NCI-H187 (cell line): ENCODE measurements around the gene ZFC3H1.
A peak's percentile ranks its signal among the peaks of the same experiment; 100 is the strongest.

Experiments
- DNase-seq, 2 experiments: peaks; one replicate each; lab custom pipeline; 2025; lab: John Stamatoyannopoulos, UW

ZFC3H1 gene

DNA sequence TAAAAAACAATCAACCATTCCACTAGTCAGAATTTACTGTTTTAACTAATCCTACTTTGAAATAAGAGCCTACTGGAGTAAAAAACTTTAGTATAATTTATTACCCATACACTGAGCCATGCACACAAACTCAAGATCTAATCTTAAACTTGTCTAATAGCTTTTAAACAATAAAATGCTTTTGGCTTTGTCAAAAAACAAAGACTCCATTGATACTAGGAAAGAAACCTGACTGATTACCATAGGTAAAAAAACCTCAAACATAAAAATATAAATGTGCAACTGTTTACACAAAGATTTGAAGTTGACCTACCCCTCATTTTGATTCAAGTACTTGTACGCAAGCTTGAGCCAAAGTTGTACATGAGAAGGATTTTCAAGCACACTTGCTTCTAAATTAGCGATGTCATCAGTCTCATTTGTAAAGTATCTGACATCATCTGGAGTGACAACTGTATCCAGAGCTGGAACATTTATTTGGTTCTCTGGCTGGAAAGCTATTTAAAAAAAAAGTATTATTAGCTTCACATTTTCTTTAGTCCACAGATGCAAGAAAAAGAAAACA lies 36.1 kb downstream of the ZFC3H1 start:
- no peak for DNase-seq

DNA sequence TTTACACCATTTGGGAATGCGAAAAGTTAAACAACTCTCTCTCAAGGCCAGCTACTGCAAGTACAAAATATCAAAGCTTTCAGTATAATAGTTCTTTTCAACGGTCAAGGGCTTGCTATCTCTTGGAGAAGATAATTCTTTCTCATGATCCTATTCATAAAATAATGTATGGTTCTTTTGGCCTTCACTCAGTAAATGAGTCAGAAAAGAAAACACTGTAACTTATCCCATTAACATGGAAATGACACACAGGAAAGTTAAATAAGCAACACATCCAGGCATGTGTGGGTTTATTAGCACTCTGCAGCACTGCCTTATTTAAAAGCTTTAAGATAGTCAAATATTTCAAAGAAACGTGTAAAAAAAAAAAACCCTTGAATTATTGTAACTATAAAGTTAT lies 36.9 kb downstream of the ZFC3H1 start:
- no peak for DNase-seq

GRCh38 chr12:71626098-71626497 lies 37.5 kb downstream of the ZFC3H1 start:
- DNase-seq, result no peak

DNA sequence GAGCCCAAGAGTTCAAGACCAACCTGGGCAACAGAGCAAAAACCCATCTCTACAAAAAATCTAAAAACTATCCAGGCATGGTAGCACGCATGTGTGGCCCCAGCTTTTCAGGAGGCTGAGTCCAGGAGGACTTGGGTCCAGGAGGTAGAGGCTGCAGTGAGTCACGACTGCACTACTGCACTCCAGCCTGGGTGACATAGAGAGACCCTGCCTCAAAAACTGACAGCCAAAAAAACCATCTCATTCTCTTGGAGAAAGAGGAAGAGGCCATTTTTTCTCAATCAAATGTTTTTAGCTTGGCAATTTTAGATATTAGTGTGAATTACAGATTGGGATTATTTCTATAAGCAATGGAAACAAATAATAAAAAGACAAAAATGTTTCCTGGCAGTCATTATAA lies 38.2 kb downstream of the ZFC3H1 start:
- DNase-seq, result no peak

- no peak for DNase-seq
Observed at GRCh38 chr12:71621938-71622337, 41.7 kb downstream of the ZFC3H1 start.

GRCh38 chr12:71610031-71610795 lies 53.4 kb downstream of the ZFC3H1 start:
- no peak for DNase-seq

GRCh38 chr12:71607494-71608330 lies 55.9 kb downstream of the ZFC3H1 start:
- no peak for DNase-seq

DNA sequence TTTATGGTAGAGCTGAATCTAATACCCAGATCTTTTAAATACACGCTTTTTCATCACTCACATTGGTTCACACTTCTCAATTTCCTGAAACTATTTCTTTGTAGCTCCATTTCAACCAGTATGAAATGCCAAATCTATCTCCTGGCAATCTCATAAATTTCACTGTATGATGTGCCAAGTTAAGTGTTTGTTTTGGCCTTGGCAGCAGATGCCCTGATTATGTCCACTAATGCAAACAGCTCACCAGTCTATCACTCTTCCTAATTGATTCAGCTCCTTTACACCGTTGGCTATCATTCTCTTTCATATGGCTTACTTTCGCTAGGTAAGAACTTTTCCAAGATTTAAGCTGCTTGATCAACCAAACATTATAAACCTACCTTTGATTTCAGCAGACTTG lies 58.6 kb downstream of the ZFC3H1 start:
- DNase-seq, result no peak

GRCh38 chr12:71602761-71603577 lies 60.7 kb downstream of the ZFC3H1 start:
- DNase-seq, result no peak

GRCh38 chr12:71601546-71601945 lies 62.1 kb downstream of the ZFC3H1 start:
- DNase-seq, result no peak

GRCh38 chr12:71599210-71599609 lies 64.4 kb downstream of the ZFC3H1 start:
- DNase-seq, result peak; percentile 6 to 7

- no peak for DNase-seq
Observed at GRCh38 chr12:71594214-71594948, 69.3 kb downstream of the ZFC3H1 start.

DNA sequence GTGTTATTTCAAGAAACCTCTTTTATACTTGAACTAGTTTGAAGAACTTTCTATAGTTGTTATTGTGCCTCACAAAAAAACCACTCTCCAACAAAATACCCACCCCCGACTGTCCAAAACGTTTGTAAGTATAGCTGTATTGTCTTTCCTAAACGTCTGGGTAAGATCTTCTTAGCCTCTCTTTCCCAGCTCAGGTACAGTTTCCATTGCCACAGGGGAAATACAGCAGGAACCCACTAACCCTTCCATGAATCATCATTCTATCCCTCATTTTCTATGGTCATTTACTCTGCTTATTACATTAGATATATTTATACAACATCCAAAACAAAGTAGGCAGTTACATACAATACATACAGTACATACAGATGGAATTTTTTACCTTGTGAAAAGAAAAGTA lies 70.8 kb downstream of the ZFC3H1 start:
- DNase-seq, result no peak

GRCh38 chr12:71591601-71592000 lies 72.0 kb downstream of the ZFC3H1 start:
- DNase-seq, result no peak

DNA sequence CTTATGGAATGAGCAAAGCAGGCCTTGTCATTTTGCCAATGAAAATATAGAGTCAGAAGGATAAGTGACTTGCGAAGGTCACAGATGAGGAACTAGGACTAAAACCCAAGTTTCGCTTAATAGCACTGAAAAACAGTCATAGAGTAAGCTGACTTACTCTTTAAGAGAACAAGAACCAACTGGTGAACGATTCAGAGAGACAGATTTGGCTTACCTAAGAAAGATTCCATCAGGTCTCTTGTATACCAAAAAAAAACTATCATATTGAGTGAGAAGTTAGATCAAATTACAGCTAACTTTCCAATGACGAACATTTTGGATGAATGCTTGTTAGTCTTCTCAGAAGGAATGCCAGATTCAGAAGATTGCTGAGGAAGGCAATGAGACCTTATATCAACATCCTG lies 74.2 kb downstream of the ZFC3H1 start:
- no peak for DNase-seq

DNA sequence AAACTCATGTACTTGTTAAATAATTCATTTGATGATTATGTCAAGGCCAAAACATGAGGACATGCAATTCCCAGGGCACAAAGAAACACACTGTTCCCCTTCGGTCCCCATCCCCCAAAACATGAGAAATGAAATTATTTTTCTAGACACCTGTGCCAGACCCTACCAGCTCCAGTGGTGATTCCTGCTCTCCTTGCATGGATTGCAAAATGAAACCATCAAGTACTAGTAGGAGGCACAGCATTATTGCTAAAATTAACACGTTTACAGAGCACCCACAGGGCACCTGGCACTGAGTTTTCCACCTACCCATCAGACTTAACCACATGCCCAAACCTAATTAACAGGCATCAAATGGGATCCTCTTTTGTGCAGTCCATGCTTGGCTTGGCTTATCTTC lies 76.6 kb downstream of the ZFC3H1 start:
- no peak for DNase-seq

DNA sequence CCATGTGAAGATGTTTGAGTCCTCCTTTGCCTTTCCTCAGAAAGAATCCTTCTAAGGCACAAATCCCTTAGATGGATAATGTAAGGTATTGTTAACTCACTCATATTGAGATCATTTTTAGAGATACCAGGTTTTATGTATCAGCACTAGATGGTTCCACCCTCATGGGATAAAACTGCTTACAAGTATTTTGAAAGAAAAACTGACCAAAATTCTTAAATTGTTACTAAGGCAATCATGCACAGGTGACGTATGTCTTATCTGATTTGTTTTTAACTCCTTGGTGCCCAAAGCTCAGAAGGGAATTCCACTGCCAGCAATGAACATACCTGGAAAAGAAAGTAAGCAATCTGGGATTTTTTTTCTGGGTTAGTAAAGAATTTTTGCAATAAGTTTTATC lies 78.4 kb downstream of the ZFC3H1 start:
- DNase-seq, result no peak

DNA sequence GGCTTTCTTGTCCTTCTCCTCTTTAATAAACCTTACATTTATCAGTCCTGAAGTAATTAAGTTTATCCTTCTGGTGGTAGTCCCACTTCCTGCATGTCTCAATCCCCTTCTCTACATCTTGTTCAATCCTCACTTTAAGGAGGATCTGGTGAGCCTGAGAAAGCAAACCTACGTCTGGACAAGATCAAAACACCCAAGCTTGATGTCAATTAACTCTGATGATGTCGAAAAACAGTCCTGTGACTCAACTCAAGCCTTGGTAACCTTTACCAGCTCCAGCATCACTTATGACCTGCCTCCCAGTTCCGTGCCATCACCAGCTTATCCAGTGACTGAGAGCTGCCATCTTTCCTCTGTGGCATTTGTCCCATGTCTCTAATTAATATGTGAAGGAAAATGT lies 79.3 kb downstream of the ZFC3H1 start:
- no peak for DNase-seq

GRCh38 chr12:71582925-71583324 lies 80.7 kb downstream of the ZFC3H1 start:
- no peak for DNase-seq

- DNase-seq, result no peak
Observed at GRCh38 chr12:71581206-71581605, 82.4 kb downstream of the ZFC3H1 start.

- DNase-seq, result no peak
Observed at GRCh38 chr12:71578694-71579258, 84.9 kb downstream of the ZFC3H1 start.
